HG03139 (cell line): ENCODE data around the gene ERCC2.

Source experiments
- ATAC-seq: cut with Tn5 transposase; IDR thresholded peaks from one replicate; pipeline ENCODE4 v1.9.1; 2021; ENCODE audit not compliant: unreplicated experiment

The ERCC2 gene

DNA sequence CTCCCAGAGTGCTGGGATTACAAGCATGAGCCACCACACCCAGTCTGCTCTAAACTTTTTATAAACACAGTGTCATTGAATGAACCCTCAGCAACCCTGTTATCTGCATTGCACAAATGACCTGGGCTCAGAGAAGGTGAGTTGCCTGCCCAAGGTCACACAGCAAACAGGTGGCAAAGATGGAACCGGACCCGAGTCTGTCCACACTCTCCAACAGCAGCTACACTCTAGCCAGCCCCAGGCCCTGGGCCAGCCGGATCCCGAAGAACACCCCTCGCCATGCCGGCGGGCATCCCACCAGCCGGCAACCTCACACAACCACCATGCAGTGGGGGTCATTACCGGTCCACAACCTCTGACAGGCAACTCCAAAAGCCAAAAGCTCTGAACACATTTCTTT lies 14.5 kb downstream of the ERCC2 start:
- ATAC-seq, result no peak

DNA sequence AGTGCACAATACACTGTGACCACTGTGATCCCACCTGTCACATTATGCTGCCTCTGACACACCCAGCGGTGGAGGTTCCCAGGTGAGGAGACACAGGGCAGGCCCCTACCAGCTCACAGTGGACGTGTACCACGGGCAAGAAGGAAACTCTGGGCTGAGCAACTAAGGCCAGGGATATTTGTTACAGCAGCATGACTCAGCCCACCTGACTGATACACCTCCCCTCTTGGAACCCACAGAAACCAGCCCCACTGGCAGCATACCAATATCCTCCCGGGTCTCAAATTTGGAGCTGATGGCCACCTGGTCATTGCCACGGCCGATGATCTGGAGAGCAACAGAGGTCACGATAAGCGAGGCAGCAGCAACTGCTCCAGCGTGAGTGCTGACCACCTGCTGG lies 15.0 kb downstream of the ERCC2 start:
- no peak for ATAC-seq

DNA sequence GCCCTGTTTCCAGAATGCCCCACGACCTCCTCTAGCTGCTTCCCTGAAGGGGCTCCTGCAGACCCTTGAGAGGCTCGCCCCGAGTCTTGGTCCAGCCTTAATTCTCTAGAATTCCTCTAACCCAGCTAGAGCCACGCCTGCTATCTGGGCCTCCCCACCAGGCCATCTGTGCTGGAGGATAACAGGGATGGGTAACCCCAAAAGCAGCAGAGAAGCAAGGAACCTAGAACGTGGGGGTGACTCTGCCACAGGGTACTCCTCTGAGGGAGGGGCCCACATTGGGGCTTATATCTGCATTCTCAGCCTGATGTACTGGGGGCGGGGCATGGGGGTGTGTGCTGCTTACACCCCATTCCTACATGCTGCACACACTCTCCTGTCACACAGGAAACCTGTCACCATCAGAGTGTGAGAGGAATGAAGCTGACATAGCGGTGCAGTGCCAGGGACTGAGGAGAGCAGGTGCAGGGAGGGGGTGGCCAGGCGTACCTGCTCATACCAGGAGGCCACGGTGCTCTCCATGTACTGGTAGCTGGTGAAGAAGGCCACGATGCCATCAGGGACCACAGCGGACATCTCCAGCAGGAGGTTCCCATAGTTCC lies 16.0 kb downstream of the ERCC2 start:
- no peak for ATAC-seq

DNA sequence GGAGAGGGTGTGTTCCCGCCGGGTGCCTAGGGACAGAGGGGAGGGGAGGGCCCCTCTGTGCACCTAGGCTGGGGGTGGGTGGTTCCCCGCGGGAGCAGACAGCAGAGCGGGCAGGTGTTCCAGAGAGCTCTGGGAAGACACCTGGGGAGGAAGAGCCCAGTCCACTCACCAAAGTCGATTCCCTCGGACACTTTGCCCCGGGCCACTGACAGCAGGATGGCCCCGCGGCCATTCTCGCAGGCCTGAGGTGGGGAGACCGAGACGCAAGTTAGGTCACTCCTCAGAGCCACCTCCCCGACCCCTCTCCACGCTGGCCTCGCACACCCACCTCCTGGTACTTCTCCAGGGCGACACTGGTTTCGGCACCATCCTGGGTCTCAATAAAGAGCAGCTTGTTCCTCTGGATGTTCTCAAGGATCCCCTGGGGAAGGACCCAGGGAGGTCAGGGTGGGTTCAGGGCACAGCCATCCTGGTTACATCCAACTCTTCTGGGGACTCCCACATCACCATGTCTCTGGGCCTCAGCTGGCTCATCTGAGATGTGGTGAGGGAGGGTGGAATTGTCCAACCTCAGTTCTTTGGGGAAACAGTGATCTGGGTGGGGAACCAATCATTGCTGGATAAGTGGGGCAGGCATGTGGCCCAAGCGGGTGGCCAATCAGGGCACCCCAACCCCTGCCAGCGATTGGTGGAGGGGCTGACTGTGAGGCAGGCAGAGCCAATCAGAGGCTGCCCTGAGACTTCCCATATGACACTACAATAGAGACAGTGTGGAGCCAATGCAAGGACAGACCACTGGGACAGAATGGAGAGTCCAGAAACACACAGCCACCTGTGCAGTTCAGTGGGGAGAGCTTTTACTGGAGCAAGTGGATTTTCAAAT lies 17.2 kb downstream of the ERCC2 start:
- no peak for ATAC-seq

DNA sequence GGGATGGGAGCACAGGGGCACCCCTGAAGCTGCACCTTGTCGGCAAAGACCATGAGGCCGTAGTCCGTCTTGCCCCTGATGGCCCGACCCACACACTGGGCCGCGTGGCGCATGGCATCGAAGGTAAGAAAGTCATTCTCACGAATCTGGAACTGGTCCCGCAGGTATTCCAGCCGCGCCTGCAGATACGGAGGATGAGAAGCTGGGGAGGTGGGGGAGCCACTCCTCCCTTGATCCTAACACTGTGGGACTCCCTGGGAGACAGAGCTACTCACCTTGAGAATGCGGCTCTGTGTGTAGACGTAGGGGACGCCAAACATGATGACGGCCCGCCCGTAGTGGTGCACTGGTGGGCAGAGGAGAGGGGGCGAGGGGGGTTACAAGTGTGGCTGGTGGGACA lies 17.9 kb downstream of the ERCC2 start:
- no peak for ATAC-seq

DNA sequence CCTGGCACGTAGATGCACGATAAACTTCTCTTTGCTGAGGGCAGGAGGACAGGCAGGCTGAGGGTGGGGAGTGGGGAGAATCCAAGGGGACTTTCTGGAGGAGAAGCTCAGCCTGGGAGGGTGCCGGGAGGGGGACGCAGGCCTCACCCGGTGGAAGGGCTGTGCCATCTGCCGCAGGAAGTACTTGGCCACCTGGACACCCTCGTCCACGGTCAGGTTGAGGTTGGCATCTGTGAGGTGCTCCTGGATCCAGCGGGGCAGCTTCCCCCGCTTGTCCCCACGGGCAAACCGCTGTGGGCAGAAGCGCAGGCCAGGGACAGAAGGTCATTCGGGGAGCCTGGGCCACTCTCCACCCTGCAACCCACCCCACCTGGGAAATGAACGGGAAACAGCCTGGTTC lies 18.3 kb downstream of the ERCC2 start:
- no peak for ATAC-seq

DNA sequence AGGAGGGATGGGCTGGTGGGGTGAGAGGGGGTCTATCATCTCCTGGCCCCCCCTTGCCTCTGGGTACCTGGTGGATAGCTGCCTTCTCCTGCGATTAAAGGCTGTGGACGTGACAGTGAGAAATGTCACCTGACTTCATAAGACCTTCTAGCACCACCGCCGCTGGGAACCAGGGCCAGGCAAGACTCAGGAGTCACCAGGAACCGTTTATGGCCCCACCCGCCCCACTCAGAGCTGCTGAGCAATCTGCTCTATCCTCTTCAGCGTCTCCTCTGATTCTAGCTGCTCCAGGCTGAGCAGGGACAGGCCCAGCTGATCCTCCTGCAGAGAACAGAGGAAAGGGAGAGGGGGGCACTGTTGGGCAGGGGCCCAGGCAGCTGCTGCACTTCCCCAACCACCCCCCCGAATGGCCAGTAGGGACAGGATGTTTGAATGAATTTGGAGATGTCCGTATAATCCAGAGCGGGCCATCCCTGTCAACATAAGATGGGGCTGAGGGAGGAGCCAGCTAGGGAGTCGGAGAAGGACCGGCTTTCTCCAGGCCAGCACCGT lies 18.9 kb downstream of the ERCC2 start:
- no peak for ATAC-seq

DNA sequence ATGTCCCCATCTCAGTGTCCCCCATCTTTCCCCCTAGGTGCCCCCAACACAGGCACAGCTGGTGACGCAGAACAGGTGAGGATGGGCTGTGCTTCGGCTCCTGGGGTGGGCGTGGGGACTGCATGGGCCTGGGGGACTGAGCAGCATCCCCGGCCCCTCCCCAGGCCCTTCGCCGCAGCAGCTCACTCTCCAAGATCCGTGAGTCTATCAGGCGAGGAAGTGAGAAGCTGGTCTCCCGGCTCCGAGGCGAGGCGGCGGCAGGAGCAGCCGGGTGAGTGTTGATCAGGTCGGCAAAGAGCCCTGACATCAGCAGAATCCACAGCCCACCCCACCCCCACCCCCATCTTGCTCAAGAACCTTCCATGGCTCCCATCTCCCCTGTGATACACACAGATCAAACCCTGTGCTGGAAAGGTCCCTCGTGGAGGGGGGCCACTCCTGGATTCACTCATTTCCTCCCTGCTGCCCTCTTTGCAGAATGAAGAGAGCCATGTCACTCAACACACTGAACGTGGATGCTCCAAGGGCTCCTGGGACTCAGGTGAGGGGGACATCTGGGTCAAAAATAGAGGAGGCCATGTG lies 19.8 kb downstream of the ERCC2 start:
- no peak for ATAC-seq

DNA sequence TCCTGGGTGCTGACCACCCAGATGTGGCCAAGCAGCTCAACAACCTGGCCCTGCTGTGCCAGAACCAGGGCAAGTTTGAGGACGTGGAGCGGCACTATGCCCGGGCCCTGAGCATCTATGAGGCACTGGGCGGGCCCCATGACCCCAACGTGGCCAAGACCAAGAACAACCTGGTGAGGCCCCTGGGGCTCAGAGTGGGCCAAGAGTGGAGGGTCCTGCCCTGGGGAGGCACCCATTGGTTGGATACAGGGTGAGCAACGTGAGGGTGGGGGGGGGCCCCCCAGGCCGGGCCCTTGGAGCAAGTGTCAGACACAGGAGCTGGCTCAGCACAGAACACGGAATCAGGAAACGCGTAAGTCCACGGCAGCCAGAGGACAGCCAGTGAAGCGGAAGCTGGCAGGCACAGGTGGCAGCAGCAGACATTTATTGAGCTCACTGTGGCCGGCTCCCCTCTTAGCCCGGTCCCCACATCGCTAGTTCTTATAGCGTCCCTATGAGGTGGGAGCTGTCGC lies 20.9 kb downstream of the ERCC2 start:
- ATAC-seq, result no peak

DNA sequence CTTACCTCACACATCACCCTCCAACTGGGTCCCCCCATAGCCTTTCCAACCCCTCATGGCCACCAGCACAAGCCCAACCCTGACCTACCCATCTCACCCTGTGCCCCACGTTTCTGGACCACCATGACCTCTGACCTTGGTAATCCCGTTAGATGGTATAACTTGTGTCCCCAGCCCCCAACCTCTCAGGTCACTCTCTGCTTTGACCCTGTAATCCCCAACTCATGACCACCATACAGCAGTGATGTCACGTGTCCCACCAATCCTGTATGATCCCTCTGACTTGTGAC lies 21.3 kb downstream of the ERCC2 start:
- ATAC-seq, result no peak

DNA sequence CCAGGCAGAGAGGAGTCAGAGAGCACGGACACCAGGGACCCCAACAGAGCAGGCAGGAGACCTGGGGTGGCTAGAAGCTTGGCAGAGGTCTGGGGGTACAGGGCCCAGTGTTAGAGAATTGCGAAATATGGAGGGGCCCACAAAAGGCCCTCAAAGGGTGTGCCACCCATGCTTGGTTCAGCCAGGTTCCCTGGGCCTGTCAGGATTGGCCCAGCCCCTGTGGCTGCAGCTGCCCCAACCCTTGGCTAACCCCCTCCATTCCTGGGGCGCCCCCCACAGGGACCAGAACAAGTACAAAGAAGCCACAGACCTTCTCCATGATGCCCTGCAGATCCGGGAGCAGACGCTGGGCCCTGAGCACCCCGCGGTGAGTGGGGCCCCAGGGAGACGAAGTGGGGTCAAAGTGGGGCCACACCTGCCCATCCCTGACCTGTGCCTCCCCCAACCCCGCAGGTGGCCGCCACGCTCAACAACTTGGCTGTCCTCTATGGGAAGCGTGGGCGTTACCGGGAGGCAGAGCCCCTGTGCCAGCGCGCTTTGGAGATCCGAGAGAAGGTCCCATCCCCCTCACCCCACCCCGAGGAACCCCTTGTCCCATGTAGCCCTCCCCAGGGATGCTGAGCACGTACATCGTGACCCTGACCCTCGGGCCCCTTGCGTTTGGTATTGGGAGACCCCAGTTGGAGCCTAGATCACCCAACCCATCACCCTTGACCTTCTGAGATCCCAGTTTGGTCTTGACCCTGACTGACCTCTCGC lies 21.8 kb downstream of the ERCC2 start:
- ATAC-seq, result no peak

DNA sequence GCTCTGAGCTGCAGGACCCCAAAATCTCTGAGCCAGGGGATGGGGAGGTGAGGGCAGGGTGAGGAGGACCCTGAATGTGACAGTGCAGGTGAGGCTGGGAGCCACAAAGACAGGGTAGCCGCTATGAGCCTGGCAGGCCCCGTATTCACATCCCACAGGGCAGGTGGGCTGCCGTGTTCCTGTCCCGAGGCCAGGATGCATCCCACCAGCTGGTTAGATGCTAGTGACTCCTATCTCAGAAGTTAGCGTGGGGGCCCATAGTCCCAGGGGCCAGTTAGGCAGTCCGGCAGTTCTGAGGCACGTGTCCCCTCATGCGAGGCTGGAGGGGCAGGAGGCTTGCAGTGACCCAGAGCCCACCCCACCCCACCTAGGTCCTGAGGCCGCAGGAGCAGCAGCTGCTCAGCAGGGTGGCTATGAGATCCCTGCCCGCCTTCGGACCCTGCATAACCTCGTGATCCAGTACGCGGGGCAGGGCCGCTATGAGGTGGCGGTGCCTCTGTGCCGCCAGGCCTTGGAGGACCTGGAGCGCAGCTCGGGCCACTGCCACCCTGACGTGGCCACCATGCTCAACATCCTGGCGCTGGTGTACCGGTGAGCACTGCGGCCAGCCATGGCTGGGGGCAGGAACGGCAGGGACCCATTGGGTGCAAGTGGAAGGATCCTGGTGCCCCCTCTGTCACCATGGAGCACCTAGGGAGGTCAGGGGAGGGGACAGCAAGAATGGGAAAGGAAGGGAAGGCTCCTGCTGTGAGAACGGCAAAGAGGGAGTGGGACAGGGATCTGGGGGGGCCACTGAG lies 22.6 kb downstream of the ERCC2 start:
- ATAC-seq, result no peak

DNA sequence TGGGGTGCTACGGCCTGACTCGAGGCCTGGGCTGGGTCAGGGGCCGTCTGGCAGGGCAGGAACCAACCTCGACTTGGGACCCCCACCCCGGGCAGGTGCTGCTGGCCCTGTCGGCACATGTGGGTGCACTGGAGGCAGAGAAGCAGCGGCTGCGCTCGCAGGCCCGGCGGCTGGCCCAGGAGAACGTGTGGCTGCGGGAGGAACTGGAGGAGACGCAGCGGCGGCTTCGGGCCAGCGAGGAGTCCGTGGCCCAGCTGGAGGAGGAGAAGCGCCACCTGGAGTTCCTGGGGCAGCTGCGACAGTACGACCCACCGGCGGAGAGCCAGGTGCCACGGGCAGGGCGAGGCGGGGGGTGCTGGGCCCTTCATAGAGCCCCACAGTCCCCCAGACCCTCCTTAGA lies 23.9 kb downstream of the ERCC2 start:
- no peak for ATAC-seq

DNA sequence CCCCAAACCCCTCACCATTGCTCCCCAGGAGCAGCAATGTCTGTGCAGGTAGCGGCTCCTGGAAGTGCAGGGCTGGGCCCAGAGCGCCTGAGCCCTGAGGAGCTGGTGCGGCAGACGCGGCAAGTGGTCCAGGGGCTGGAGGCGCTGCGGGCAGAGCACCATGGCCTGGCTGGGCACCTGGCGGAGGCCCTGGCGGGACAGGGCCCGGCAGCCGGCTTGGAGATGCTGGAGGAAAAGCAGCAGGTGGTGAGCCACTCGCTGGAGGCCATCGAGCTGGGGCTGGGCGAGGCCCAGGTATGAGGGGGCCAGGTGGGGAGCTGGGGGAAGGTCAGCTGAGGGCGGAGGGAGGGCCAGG lies 24.9 kb downstream of the ERCC2 start:
- ATAC-seq, result no peak

DNA sequence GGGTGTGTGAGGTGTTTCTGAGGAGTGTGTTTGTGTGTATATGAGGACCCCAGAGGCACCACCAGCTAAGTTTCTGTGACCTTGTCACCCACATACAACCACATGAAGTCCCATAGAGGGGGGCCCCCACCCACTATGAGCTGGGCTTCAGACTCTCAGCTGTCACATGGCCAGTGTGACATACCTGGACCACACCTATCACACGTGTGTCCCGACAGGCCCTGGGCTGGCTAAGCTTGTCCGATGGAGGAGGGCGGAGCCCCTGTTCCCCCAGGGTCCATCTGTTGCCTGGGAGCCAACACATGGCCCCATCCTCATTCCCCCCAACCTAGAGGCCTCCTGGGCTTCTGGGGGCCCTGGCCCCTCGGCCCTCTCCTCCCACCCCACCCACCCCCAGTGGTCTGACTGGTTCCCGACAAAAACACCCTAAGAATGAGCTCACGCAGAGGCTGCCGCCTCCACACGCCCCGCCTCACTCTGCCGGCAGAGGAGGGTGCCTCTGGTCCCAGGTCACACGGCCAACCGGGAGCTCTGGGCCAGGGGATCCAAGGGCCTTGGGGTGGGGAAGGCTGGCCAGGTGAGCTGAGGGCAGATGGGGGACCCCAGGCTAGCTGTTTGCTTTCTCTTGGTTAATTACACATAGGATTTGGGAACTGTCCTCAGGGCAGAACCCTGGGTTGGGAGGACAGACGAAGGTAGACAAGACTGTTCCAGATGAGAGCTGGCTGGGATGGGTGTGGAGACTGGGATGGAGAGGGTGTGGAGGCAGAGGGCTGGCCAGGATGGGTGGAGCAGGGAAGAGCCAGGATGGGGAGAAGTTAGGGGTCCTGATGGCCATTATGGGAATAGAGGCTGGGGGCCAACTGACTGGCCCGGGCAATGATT lies 25.5 kb downstream of the ERCC2 start:
- ATAC-seq, result no peak

DNA sequence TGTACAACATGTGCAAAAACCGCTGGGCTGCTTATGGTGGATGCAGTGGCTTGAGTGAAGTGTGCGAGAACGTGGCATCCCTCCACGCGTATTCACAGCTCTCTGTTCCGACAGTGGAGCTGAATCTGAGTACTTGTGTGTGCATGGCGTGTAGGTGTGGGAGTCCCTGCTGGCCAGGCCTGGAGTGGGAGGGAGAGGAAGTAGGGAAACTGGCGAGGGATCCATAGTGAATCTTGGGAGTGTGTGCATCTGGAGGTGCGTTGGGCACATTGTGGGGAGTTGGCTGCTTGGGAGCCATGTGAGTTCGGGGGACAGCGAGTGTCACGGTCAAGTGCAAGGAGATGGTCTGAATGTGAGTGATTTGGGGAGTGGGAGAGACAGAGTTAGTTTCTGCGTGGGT lies 27.5 kb downstream of the ERCC2 start:
- no peak for ATAC-seq

DNA sequence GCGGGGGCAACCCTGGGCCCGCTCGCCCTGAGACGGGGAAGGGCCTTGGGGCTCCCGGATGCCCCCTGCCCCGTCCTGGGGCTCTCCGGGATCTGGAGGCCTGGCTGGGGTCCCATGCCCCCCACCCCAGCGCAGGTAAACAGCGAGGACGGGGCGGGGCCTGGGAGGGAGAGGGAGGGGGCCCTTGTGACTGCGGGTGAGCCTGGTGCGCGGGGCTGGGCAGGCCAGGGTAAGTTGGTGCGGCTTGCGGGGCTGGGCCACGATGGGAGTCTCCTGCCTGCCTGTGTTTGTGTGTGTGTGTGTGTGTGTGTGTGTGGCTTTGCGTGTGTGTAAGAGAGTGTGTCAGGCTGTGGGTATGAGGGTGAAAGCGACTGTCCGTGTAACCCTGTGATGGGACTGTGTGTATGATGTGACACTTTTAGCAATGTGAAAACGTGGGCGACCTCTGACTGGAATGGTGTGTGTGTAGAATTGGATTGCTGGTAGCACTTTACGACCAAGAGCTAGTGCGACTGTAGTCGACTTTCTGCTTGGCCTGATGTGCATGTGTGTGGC lies 29.4 kb downstream of the ERCC2 start:
- ATAC-seq, result no peak

DNA sequence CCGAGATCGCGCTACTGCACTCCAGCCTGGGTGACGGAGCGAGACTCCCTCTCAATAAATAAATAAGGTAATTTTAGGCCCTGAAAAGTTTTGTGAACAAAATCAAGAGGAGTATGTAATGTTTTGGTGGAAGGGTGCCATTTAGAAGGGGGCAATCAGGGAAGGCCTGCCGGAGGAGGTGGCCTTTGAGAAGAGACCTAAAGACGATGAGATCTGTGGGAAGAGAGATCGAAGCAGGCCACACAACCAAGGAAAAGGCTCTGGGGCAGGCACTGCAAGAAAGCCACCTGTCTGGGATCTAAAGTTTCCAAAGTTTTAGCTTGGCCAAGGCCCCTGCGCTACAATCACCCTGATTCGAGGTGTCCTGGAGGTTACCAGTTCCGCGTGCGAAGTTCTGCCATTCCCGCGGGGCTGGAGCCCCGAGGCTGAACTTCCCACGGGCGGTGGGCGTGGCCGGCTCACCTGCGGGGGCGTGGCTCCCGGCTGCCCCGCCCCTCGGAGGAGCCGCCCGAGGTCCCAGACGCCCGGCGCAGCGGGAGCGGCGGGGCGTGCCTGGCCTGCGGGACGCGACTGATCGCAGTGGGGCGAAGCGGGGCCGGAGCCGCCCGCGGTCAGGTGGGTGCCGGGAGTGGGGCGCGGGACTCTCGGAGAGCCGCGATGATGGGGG lies 30.0 kb downstream of the ERCC2 start, which contains the start of gene KLC3:
TSS of gene KLC3 (plus strand) at position 519 of the 667 bp plus-strand sequence. CDS start 4,792 bp downstream, outside the sequence.
- no peak for ATAC-seq

DNA sequence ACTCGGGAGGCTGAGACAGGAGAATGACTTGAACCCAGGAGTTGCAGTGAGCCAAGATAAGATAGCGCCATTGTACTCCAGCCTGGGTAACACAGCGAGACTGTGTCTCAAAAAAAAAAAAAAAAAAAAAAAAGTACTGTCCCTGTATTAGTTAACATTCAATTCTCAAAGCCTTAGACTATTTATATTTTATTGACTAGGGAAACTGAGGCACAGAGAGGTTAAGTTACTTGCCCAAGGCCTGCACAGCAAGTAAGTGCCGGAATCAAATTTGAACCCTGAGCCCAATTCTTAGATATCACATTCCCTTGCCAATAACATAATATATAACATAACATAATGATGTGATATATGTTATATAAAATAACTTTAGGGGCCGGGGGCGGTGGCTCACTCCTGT lies 30.7 kb downstream of the ERCC2 start:
- ATAC-seq, result no peak
